ENCODE measurements around the gene IGFBP5.

DNA sequence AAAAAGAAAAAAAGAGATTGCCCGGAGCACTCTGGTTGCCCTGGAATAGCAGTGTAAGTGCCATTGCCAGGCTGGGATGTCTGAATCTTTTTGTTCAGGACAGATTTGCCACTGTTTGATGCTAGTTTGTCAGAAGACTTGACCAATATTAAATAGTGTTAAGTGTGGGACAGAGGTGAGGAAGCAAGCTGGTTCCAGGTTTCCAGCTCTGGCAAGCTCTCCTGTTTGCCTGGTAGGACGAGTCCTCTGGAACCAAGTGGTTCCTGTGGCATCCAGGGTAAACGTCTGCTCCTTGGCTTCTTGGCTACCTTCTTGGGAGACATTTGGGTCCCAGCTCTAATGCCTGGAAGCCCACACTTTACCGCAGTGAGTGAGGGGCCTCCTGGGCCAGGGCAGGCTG lies 20.8 kb upstream of the IGFBP5 start:
- TF ChIP-seq, protein P1, sequence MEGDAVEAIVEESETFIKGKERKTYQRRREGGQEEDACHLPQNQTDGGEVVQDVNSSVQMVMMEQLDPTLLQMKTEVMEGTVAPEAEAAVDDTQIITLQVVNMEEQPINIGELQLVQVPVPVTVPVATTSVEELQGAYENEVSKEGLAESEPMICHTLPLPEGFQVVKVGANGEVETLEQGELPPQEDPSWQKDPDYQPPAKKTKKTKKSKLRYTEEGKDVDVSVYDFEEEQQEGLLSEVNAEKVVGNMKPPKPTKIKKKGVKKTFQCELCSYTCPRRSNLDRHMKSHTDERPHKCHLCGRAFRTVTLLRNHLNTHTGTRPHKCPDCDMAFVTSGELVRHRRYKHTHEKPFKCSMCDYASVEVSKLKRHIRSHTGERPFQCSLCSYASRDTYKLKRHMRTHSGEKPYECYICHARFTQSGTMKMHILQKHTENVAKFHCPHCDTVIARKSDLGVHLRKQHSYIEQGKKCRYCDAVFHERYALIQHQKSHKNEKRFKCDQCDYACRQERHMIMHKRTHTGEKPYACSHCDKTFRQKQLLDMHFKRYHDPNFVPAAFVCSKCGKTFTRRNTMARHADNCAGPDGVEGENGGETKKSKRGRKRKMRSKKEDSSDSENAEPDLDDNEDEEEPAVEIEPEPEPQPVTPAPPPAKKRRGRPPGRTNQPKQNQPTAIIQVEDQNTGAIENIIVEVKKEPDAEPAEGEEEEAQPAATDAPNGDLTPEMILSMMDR (IDR thresholded peaks at IDR 0.05), result no peak
- no peak for TF ChIP-seq EZH2 (IDR thresholded peaks at IDR 0.05; ENCODE audit: borderline replicate concordance, insufficient read depth, low read depth, low read length, poor library complexity, severe bottlenecking)

Measured in B cell (primary cell).